HG03139 (cell line): Measurements from ENCODE around the gene ENTPD8.

Experiments used
- ATAC-seq: cut with Tn5 transposase; IDR thresholded peaks from one replicate; pipeline ENCODE4 v1.9.1; 2021; ENCODE audit not compliant: unreplicated experiment

Gene ENTPD8

DNA sequence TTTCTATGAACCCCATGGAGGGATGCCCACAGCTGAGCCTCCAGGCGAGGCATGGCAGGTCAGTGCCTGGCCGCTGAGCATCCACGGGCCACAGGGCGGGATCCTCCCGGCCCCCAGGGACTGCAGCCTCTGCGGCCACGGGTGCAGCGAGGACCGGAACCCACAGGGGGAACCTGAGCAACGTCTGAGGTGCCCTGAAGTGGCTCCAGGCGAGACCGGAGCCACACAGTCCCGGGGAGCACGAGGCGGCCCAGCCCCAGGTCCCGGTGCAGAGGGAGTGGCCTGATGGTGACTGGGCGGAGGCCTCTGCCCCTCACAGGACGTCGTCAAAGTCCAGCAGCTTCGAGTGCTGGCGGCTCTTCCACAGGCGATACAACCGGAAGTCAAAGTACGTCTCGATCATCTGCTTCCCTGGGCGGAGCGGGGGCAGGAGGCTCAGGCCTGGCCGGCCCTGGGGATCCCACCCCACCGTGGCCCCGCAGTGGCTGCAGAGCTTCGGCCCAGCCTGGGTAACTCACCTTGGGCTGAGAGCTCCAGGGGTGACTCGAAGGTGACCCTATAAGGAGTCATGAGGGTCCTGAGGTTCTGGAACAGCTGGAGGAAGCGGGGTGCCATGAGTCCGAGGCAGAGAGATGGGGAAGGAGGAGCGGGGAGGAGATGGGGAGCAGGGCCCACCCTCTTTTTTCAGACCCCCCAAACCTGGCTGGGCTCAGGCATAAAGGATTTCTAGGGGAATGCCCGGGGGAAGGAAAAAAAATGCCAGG lies 8.1 kb upstream of the ENTPD8 start:
- ATAC-seq: no peak

- ATAC-seq: no peak
Observed at GRCh38 chr9:137448602-137448962, 7.4 kb upstream of the ENTPD8 start.

DNA sequence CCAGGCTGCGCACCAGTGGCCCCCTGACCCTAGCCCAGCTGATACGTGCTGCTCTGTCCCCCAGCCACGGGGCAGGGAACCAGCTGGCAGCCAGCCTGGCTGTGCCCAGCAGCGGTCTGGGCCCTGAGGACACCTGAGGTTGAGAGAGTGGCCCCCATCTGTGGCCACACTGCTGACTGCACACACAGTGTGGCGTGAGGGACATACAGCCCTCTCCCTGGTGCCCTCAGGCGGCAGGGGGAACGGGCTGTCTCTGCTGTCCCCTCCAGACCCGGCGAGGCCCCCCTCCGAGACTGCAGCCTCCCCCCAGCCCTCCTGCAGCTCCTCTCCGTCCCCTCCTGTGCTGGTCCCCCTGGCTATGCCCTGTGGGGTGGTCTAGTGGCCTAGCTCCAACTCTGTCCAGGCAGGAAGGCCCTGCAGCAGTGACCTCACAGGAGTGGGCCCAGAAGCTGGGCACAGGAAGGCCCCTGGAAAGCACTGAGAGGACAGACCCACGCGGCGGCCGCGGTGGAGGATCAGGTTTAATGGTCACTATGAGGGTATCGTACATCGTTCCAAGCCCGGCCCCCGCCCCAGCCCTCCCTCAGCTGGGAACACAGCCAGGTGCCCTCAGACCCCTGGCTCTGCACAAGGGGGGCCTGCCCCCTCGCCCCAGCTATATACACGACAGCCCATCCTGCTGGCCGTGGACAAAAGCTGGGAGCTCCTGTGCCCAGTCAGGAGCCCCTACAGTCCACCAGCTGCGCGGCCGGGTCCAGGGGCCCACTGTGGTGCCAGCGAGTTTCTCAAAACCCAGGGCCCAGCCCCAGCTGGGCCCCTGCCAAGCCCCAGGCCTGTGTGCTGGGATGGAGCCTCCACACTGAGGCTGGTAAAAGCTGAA lies 6.8 kb upstream of the ENTPD8 start:
- no peak for ATAC-seq

- no peak for ATAC-seq
Observed at GRCh38 chr9:137446851-137447471, 5.8 kb upstream of the ENTPD8 start.

DNA sequence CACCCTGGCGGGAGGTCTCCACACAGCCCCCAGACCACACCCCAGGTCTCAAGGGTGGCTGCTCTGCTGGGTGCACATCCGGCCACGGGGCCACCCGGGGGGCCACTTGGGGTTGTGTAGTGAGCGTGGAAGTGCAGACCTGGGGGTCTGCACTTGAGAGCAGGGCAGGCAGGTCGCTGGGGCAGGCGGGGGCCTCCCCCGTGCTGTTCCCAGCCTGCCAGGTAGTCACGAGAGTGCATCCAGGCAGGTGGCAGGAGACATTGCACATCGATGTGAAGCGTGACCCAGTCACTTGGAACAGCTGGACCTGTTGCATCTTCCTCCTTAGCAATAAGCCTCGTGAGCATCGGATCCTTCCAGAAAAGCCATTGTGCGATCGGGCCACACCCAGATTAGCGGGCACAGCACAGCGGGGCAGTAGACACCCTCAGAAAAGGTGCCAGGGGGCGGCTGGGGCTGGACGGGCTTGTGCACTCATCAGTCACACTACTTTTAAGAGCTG lies 4.8 kb upstream of the ENTPD8 start:
- no peak for ATAC-seq

GRCh38 chr9:137445275-137445807 lies 4.2 kb upstream of the ENTPD8 start:
- ATAC-seq: no peak

GRCh38 chr9:137444106-137444790 lies 3.1 kb upstream of the ENTPD8 start:
- no peak for ATAC-seq

- no peak for ATAC-seq
Observed at GRCh38 chr9:137441935-137442321, 771 bp upstream of the ENTPD8 start.

DNA sequence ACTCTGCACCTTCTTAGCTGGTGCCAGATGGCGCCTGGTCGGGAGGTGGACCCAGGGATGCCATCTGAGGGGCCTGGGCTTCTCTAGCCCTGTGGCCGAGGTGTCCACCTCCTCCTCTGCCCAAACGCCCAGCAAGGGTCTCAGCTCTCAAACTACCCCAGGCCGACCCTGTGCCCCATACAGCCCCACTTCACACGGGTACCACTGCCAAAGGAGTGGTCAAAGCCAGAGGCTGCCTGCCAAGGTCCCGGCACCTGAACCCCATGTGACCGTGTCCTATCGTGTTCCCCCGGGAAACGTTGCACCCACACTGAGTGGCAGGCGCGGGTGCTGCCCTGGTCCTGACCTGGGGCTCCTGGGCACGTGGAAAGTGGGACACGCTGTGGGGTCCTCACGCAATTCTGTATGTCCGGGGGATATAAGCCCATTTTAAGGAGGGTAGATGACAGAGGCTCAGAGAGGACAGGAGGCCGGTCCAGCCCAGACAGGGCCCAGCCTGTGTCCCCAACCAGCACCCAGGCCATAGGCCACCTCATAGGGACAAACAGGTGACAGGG lies 1.9 kb downstream of the ENTPD8 start:
- ATAC-seq: no peak

GRCh38 chr9:137438591-137439157 lies 2.5 kb downstream of the ENTPD8 start:
- no peak for ATAC-seq

- no peak for ATAC-seq
Observed at GRCh38 chr9:137437691-137438590, 3.2 kb downstream of the ENTPD8 start.

DNA sequence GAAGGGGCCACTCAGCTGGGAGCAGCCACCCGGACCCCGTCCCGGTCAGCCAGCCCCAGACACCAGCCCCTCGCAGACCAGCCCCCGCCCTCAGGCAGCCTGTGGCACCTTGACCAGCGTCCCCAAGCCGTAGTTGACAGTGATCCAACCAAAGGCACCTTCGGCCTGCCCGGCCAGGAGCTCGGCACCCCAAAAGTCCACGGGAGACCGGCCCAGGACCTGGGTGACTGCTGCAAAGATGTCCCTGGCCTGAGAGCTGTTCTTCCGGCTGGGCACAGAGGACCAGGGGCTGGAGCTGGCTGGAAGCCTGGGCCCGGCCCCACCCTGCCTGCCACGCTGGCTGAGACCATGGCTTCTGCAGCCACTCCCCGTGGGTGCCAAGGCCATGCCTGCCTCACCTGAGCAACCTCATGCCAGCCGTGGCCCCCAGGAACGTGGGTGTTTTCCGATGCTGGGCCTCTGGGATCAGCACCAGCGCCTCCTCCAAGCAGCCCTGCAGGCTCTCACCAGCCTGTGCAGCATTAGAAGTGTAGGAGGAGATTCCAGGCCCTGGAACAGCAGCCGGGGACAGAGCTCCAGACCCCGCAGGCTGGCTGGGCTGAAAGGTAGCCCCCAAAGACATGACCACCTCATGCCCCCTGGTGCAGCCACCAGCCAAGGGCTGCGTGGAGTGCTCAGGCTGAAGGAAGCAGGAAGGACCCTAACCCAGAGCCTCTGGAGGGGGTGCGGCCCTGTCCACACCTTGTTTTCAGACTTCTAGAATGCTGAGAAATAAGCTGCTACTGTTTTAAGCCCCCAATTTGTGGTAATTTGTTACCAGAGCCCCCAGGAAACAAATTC lies 4.2 kb downstream of the ENTPD8 start:
- ATAC-seq: no peak

- no peak for ATAC-seq
Observed at GRCh38 chr9:137435980-137436760, 5.0 kb downstream of the ENTPD8 start.

DNA sequence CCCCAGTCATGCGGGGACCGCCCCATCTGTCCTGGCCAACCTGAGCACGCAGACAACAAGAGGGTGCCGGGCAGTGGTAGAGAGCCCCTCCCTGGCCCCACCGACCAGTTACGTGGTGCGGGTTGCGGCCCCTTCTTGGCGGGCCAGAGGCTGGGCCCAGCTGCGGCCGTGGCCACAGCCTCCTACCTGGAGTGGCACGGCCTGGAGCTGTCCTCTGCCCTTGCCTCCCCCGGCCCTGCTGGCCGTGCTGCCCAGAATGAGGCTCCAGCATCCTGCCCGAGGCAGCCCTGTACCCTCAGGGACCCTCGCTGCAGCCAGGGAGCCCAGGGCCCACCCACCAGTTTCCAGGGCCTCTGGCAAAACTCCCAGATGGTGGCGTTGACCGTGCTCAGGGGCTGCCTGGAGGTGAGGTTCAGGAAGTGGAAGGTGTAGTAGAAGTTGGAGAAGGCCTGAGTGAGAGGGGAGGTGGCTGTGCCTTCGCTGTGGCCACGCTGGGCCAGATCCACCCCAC lies 5.7 kb downstream of the ENTPD8 start:
- no peak for ATAC-seq

- ATAC-seq: no peak
Observed at GRCh38 chr9:137434498-137435380, 6.4 kb downstream of the ENTPD8 start.

DNA sequence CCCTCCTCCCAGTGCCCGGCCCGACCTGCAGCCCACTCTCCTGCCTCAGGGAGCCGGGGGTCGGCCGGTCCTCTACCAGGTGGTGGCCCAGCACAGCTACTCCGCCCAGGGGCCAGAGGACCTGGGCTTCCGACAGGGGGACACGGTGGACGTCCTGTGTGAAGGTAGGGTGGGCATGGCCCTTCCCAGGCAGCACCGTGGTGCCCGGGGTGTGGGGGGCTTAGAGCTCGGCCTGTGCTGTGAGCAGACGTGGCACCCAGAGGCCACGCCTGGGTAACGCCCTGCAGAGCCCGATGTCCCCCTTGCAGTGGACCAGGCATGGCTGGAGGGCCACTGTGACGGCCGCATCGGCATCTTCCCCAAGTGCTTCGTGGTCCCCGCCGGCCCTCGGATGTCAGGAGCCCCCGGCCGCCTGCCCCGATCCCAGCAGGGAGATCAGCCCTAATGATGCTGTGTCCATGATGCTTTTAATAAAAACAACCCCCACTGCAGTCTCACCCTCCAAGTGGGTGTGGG lies 7.2 kb downstream of the ENTPD8 start:
- ATAC-seq: no peak
